DMS114 treated with DMSO at 0.1 percent for 48 hours (cell line): ENCODE data around the gene GIT1.

Experiments used
- DNase-seq: peaks from one replicate; lab custom pipeline; 2025; ENCODE audit not compliant: unreplicated experiment; lab: John Stamatoyannopoulos, UW

GIT1 gene, protein sequence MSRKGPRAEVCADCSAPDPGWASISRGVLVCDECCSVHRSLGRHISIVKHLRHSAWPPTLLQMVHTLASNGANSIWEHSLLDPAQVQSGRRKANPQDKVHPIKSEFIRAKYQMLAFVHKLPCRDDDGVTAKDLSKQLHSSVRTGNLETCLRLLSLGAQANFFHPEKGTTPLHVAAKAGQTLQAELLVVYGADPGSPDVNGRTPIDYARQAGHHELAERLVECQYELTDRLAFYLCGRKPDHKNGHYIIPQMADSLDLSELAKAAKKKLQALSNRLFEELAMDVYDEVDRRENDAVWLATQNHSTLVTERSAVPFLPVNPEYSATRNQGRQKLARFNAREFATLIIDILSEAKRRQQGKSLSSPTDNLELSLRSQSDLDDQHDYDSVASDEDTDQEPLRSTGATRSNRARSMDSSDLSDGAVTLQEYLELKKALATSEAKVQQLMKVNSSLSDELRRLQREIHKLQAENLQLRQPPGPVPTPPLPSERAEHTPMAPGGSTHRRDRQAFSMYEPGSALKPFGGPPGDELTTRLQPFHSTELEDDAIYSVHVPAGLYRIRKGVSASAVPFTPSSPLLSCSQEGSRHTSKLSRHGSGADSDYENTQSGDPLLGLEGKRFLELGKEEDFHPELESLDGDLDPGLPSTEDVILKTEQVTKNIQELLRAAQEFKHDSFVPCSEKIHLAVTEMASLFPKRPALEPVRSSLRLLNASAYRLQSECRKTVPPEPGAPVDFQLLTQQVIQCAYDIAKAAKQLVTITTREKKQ

DNA sequence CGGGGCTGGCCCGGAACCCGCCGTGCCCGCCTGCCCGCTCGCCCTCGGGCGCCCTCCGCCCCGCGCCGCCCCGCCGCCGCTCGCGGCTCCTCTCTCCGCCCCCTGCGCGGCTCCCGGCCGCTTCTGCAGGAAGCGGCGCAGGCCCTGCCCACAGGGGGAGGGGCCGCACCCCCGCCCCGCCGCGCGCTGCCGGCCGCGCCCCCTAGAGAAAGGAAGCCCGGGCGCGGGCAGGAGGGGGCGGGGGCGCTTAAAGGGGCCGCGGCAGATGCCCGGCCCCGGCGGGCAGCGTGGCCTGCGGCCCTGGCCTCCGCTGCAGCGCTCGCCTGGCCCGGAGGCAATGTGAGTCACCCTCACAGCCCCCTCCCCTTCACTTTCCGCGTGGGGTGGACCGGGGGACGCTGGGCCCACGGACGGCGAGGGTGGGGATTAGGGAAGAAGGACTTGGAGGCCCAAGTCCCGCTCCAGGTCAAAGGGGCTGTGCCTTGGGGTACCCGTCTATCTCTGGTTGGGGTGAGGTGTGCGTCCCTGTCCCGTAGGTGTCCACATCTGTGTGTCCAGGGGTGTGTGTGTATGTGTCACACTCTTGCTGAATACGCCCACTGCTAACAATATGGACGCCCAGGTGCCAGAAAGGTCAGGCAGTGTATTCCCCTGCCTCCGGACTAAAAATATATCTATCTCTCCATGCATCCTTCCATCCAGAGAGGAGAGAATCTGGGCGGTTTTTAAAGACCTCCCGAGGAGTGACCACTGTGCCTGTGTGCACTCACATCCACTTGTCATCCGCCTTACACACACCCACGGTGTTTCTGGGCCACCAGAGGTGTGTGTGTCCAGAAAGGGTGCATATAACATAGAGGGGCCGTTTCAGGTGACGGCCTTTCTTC lies at the start of gene GIT1:
Gene GIT1, minus strand, starts transcription at position 125 of the 887 bp plus-strand sequence. CDS start 270 bp downstream, outside the sequence.
- DNase-seq: peak; percentile 57

DNA sequence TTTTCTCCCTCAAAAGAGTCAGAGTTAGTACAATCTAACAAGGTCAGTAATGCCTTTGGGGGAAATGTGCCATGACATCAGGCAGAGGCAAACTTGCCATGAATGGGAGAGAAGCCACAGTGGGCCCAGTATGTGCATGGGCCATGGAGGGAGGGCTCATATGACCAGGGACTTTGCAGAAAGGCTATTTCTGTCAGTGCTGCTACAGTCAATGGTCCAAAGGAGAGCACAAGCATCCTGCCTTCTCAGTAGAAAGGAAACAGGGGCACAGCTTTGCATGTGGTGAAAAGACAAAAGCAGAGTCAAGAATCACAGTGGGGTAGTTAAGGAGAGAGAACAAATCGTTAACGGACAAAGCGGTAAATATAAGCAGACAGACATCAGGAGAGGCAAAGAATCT lies 44.4 kb upstream of the GIT1 start:
- no peak for DNase-seq

DNA sequence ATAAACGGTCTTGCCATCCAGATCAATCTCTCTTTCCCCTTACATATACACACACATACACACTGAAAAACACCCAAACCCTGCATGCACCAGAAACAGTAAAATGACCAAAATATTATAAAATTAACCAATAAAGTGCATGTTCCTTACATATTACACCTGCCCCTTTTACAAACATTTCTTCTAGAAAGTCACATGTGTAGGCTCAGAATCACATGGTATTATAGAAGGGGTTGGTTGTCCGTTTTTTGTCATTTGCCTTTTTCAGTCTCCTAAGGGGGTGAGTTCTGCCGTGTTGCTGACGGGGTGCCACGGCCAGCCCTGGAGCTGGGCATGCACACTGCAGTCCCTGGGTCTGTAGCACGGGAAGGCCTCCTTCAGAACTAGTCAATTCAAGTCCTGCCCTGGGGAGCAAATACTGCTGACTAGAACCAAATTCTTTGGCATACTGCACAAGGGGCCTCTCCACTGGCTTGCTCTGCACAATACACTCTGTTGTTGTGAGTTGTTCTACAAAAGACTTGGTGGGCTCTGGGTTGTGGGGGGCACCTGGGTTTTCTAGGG lies 41.3 kb upstream of the GIT1 start:
- DNase-seq: no peak

DNA sequence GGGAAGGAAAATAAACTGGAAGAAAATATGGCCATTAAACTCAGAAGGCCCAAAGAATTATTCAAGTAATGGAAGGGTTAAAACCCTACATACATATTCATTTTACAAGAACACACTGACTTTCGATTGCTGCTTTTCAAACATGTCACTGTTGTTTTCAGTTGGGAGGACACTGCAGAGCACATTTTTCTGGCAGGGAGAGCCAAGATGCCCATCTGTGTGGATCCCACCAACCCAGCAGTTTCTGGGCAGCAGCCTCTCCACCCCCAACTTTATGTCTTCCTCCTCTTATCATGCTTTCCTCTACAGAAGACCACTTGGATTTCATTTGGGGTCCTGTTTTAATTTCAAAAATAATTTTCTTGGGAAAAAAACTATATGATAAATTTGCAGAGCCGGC lies 40.4 kb upstream of the GIT1 start:
- no peak for DNase-seq

DNA sequence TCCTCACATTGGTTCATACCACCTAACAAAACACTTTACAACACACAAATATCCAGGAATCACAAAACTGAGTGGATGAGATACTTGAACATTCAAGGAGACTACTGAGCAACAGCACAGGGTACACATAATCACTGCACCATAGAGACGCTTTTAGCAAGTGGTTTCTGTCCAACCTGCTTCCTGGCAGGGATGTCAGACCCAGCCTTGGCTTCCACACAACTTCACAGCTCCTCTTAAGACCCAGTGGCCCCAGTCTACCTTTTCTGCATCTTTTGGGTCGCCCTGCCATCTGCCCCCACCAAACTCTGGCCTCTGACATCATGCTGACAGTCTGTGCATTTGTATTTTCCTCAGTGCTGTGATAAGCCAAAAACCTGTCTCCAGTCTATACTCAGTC lies 39.2 kb upstream of the GIT1 start:
- DNase-seq: no peak

DNA sequence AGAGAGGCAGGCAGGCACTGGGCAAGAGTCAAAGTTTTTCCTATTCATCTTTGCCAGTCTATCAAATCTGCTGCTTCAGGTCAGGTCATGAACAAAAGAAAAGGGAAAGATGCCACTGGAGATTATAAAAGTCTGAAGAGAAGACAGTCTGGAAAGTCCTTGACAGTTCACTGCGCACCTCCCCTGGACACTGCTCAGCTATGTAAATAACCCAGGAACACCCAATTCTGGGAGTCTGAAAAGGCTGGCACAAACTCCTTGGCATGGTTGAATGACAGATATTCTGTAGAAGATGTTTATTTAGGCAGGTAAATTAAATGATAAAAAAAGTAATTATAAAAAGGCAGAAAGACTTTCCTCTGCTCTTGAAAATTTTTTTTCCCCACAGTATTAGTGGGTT lies 38.5 kb upstream of the GIT1 start:
- DNase-seq: no peak

DNA sequence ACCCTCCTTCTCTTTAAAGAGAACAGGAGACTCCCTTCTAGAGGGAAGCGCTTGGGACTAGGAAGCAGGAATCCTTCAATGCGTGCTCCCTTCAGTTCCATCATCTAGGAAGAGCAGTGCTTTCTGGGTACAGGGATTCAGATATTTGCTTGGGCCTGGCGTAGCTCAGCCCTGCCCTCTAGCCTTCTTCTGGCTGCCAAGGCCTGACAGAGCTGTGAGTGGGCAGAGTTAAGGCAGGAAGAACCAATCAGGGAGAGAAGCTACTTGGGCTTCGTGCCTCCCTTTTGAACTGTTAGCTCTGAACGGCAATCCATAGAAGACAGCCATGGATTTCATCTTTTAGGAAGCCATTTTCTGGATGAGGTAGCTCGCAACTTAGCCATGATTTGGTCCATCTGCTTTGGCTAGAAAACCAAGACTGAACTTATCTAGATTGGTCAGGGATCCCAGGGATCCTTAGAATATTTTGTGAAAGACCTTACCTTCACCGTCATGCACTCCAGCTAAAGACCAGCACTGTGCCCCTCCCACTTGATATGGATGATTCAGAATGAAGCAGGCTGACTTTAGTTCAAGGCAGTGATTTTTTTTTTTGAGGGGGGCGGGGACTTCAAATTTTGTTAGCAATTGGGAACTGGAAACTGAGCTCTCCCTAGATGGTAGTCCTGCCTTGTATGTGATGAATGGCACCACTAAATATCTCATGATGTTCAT lies 35.7 kb upstream of the GIT1 start:
- peak; percentile 8 for DNase-seq

DNA sequence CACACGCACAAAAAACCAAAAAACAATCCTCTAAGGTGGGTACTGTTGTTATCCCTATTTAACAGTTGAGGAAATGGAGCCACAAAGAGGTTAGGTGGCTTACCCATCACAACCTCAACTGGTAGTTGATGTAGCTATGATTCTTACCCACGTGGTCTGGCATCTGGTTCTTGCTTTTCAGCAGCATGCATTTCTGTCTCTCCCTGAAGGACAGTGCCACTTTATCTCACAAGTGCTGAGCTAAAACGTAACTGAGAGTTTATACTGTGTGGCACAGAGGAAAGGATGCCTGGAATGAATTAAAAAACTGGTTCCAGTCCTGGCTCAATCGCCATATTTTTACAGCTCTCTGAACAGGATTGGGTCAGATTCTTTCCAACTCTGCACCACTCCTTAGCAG lies 35.1 kb upstream of the GIT1 start:
- no peak for DNase-seq

DNA sequence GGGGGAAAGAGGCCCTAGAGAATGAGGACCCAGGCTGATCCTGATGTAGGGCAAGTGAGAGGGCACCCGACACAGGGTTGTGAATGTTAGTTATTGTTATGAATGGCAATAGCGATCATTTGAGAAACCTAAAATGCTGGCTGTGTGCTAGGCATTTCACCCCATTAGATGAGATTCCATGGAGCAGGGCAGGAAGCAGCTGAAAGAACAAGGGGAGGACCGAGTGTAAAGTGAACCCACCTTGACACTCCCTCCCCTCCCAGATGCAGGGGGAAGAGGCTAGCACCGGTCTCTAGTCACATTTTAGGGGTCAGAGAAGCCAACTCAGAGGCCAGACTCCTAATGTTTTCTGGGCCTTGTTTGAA lies 33.8 kb upstream of the GIT1 start:
- no peak for DNase-seq

DNA sequence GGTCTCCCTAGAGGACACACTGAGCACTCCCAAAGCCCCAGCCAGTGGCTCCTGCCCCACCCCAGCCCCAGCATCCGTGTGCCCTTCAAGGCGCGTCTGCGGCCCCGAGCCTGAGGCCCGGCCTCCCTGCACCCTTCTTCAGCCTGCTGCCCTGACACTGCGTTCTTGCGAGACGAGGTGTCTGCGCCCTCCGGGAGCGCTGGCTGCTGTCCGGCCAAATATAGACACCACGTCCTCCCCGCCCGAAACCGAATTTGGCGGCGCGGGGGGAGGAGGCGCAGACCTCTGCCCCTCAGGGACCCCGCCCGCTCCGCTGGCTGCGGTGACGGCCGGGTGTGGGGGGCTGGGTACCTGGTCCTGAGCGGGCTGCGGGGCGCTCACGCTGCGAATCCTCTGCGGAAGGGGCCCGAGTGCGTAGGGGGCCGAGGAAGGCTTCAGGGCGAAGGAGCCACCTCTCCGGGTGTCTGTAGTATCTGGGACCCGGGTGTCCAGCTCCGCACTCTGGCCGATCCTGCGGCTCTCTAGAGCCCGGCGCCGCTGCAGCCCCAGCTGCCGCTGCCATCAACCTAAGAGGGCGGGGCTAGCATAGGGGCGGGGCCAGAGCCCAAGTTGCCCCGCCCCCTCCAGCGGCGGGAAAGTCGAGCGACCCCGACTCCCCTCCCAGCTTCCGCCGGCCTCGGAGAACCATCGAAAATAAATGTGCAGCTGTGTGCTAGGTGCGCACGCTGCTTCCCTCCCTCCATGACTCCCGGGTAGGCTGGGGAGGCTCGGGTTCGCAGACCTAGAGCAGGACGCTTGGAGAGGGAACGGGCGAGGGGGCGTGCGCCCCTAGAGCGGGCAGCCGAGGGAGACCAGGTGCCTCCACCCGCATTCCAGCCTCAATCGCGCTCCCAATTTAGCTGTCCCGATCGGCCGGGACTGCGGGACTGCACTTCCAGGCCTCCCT lies 33.2 kb upstream of the GIT1 start, which contains the start of gene CORO6:
Gene CORO6, minus strand, starts transcription at position 576 of the 946 bp plus-strand sequence. CDS start 1,491 bp downstream, outside the sequence.
- peak; percentile 14 for DNase-seq

DNA sequence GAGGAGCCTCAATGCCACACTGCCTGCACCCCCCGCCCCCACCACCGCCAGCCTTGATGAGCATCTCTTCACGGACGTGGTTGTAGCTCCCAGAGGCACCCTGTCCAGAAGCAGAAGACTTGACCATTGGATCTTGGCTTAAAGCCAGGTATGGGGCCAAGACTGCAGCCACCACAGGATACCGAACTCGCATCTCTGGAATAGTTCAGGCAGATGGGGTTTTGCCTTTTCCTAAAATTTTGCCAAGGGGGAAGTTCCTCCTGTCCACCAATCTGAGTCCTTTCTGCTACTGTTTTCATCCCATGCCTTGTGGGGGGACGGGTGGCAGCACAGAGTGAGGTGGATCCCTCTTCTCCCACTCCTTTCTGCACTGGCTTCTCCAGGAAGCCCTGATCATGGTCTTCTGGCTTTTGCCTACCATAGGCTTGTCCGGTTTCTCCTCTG lies 32.3 kb upstream of the GIT1 start:
- DNase-seq: no peak

DNA sequence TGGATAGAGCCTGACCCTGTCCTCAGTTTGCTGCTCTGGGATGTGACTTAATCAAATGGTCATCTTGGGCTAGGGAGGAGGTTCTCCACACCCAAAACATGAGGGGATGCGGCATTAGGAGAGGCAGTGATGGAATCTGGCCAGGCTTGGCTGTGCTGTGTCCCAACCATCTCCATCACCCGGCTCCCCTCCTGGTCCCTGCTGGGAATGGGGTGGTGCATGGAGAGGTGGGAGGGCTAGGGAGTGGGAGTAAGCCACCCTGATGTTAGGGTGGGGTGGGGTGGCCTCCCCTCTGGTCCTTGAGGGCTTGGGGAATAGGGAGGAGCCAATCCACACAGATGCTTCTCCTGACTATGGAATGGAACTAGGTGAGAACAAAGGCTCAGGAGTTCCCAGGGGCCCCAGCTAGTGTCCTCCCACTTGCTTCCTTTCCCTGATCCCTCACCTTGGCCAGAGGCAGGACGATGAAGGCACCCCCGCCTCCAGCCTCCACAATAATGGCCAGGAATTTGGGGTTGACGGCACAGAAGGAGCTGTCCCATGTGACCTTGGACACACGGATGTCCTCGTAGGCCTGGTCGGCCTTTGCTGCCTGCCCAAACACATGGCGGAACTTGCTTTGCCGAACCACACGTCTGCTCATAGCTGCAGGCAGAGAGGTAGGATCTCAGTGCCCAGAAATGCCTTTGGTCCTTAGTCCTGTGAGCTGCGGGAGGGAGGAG lies 31.5 kb upstream of the GIT1 start:
- no peak for DNase-seq

DNA sequence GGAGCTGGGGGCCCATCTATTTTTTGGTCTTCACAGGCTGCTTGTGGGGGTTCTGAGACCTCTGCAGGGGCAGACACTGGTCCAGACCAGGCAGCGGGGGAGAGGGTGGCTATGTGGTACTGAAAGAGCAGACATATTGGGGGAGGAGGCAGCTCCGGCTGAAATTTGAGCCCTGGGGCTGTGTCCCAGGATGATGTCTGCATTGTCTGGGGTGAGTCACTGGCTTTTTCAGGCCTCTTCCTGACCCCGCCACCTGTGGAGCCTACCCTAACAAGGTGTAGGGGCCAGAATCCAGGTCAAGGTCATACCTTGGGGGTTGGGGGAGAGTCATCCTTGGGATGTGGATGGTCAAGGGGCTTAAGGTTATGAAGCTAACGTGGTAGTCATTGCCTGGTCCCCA lies 30.8 kb upstream of the GIT1 start:
- no peak for DNase-seq

DNA sequence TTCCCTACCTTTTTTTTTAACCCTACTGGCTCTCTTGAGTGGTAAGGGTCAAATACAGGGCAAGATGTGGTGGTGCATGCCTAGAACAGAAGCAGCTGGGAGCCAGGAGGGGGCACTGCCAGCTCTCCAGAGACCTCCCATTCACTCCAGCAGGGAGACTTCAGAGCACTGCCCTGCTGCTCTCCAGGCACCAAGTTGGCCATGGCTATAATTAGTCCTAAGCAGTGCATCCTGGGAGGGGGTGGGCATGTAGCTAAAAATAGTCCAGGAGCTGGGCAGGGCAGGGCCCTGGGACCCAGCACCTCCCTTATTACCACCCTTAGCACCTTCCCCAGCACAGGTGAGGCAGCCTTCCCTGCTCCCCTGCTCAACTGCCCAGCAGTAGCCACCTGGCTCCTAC lies 29.8 kb upstream of the GIT1 start:
- DNase-seq: no peak

DNA sequence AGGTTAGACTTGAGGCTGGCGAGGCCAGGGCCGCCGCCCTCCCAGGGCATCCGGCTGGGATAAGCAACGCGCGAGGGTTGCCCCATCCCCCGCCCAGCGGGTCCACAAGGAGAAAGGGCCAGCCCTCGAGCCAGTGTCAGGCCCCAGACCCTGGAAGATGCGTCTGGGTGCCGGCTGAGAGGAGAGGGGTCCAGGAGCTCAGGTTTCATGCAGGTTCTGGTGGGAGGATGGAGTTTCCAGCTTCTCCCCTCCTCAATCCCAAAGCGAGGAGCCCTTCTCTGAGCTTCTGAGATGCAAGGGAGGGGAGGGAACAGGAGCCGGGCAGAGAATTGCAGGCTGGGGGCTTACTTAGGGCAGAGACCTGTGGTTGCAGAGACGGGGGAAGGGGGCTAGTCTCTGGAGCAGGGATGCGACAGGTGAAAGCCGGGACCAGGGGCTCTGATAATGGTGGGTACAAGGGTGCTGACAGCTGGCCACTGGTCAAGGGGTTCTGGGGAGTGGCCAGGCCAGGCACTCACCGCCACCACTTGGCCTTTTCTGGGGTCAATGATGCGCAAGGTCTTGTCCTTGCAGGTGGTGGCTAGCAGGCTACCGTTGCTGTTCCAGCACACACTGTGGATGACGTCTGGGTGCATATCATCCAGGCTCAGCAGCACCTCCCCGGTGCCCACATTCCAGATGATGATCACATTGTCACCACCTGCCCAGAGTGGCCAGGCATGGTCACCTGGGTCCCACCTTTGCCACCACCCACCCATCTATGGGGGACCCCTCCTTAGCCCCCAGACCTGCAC lies 29.0 kb upstream of the GIT1 start:
- DNase-seq: no peak

DNA sequence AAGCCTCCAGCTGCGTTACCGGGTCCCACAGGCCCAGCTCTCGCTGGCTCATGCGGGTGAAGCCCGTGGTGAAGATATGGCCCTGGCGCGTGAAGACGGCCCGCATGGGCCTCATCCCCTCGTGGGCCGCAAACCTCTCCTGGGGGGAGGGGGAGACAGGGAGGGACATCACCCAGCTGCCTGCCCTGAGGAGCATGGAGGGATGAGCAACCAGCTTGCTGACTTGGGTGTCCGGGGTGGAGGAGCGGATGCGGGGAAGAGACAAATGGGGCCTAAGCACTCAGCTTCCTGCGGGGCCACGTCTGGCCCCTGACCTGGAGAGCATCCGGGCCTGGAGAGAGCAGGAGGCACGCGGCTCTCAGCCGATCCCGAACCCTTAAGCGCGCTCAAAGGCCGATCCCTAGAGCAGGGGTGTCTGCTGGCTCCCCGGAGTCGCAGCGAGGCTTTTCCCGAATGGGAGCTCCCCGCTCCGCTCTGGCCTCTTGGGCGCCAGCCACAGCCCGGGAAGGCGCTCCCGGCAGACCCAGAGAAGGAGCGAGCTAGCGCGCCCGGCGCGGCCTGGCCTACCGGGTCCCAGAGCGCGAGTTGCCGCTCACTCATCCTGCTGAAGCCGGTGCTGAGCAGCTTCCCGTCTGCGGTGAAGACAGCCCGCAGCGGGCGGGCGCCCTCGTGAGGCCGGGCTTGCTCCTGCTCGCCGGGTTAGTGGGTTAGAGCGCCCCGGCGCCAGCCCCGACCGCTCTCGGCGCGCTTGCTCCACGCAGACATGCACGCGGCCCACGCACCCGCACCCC lies 28.2 kb upstream of the GIT1 start:
- DNase-seq: no peak

DNA sequence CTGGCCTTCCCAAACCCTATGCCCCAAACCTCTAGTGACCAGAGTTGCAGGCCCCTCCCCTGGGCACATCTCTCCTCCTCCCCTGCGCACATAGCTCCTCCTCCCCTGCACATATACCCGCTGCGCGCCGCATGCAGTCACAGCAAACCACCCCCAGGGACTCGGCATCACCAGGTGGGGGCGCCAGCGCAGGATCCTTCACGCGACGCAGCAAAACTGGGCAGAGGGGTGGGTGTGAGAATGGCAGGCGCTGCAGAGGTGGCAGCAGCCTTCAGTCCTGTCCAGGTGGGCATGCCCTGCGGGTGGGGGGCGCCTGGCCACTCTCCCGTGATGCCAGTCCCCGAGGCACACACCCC lies 27.7 kb upstream of the GIT1 start:
- DNase-seq: no peak
